Lower leg skin (tissue), 3 donors: ENCODE measurements around the gene KIRREL3.

Experiments
- POLR2A ChIP-seq, 2 donors: fragments of 450-650 bp; IDR thresholded peaks; one replicate each; pipeline ENCODE4 v1.6.1; 2016 to 2017; ENCODE audit warnings: antibody characterized with exemption in 2 of 2, mild to moderate bottlenecking in 1 of 2, moderate library complexity in 1 of 2
- TF ChIP-seq, protein P1 (sequence below), 3 donors: fragments of 450-650 bp; IDR thresholded peaks; one replicate each; pipeline ENCODE4 v1.5.1; 2016; ENCODE audit warnings: antibody characterized with exemption in 3 of 3, mild to moderate bottlenecking in 3 of 3, moderate library complexity in 2 of 3

DNA sequence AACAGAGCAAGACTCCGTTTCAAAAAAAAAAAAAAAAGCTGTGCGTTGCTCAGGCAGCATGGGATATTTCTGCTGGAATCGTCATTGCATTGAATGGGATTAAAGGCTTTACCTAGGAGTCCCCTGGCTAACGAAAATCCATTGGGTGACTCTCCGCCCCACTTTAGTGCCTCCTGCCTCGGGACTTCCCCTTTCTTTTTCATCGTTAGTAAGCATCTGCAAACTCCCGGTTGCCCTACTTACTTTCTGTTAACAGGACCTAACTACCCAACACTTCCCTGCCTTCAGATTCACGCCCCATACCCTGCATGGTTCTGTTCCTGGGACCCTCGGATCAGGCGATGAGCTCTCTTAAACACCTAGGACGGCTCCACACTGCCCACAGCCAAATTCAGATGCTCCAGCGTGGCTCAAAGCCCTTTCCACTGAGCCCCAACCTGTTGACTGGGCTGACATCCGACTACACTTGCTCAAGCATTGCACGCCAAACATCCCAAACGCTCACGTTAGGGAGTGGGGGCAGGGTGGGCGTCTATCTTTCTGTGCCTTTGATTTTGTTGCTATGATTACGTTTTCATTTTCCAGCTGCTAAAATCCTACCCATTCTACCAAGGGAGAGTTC, 501.3 kb downstream of the KIRREL3 start:
- TF ChIP-seq, protein P1, sequence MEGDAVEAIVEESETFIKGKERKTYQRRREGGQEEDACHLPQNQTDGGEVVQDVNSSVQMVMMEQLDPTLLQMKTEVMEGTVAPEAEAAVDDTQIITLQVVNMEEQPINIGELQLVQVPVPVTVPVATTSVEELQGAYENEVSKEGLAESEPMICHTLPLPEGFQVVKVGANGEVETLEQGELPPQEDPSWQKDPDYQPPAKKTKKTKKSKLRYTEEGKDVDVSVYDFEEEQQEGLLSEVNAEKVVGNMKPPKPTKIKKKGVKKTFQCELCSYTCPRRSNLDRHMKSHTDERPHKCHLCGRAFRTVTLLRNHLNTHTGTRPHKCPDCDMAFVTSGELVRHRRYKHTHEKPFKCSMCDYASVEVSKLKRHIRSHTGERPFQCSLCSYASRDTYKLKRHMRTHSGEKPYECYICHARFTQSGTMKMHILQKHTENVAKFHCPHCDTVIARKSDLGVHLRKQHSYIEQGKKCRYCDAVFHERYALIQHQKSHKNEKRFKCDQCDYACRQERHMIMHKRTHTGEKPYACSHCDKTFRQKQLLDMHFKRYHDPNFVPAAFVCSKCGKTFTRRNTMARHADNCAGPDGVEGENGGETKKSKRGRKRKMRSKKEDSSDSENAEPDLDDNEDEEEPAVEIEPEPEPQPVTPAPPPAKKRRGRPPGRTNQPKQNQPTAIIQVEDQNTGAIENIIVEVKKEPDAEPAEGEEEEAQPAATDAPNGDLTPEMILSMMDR (IDR thresholded peaks at IDR 0.05) = no peak
- no peak for TF ChIP-seq POLR2A (IDR thresholded peaks at IDR 0.05)
